GM18951 (cell line): ENCODE results near the gene TTLL10.

Source experiments
- POLR2A ChIP-seq: IDR thresholded peaks from 4 replicates; pipeline ENCODE4 v1.6.1; 2011; ENCODE audit warnings: mild to moderate bottlenecking; ENCODE audit not compliant: insufficient read length, insufficient read depth; ENCODE audit errors: extremely low read depth
- in situ Hi-C: fragments of 300-500 bp; cut with MboI; formaldehyde crosslinking; loops from one replicate; pipeline ENCODE4 v1.12.0; 2022; ENCODE audit warnings: low sequenced_read_pairs, mixed read lengths, inconsistent platforms; ENCODE audit not compliant: unreplicated experiment

Gene TTLL10

DNA sequence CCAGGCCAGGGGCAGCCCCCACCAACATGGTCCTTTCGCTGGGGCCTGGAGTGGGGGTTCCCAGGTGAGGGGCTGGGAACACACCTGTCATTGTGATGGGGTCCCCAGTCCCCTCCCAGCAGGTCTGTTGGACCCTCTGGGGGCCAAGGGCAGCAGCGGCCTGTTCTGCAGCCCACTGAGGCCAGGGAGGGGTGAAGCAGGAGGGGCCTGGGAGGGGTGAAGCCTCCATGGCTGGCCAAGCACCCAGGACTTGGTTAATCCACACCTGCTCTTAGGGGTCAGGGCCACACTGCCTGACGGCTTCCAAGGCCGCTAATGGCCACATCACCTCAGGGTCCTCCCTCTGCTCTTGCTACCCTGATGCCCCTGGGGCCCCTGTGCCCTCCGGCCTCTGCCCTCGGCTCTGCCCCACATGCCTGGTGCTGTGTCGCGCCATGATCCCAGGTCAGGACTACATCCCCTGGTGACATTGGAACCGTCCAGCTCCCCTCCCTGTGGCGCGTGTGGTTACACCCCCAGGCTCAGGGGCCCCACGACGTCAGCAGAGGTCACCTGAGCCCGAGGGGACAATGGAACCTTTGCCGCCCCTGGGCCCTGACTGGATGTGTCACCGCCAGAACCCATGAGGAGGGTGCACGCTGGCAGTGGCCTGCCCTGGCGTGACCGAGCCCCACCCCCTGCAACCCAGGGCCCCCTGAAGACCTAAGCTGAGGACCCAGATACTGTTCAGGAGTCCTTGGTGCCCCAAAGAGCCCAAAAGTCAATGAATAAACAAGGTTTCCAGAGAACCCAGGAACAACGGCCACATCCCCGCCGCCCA is 25.7 kb downstream of the TTLL10 start:
- in situ Hi-C loops = no loop called here
- TF ChIP-seq POLR2A = no peak

- no peak for TF ChIP-seq POLR2A
- in situ Hi-C loops = no loop called here
Observed at GRCh38 chr1:1199961-1200875, 26.5 kb downstream of the TTLL10 start.

- in situ Hi-C loops = no loop called here
- no peak for TF ChIP-seq POLR2A
Observed at GRCh38 chr1:1200876-1201810, 27.5 kb downstream of the TTLL10 start.

DNA sequence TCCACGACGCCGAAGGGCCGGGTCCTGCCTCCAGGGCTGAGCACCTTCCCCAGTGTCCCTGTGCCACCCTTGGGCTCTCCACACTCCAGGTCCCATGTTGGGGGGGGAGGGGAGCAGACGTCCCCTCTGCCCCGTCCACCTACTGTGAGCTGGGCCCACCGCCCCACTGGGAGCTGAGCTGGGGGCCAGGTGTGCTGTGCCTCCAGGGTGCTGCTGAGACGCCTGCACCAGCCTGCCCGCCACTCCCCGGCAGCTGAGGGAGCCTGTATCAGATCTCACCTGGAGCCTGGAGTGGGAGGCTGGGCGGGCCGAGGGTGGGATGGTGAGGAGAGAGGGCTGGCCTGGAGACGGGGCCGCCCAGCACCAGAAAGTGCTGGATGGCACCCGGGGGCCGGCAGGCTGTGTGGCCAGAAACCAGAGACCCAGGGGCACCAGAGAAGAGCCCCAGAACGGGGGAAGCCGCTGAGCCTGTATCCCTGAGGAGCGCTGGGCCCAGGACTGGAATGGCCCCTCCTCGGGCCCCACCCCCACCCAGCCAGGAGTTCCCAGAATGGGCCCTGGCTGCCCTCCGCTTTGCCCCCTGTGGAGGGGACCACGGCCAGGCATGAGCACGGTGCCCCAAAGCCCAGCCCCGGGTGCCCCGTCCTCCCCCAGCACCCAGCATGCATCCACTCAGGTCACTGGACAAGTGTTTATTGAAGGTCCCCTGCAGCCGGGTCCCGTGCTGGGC is 29.3 kb downstream of the TTLL10 start:
- in situ Hi-C loops = no loop called here
- TF ChIP-seq POLR2A = no peak

GRCh38 chr1:1203561-1204424 is 30.1 kb downstream of the TTLL10 start:
- in situ Hi-C loops = no loop called here
- TF ChIP-seq POLR2A = no peak

- in situ Hi-C loops = no loop called here
- no peak for TF ChIP-seq POLR2A
Observed at GRCh38 chr1:1204425-1204920, 30.8 kb downstream of the TTLL10 start.

DNA sequence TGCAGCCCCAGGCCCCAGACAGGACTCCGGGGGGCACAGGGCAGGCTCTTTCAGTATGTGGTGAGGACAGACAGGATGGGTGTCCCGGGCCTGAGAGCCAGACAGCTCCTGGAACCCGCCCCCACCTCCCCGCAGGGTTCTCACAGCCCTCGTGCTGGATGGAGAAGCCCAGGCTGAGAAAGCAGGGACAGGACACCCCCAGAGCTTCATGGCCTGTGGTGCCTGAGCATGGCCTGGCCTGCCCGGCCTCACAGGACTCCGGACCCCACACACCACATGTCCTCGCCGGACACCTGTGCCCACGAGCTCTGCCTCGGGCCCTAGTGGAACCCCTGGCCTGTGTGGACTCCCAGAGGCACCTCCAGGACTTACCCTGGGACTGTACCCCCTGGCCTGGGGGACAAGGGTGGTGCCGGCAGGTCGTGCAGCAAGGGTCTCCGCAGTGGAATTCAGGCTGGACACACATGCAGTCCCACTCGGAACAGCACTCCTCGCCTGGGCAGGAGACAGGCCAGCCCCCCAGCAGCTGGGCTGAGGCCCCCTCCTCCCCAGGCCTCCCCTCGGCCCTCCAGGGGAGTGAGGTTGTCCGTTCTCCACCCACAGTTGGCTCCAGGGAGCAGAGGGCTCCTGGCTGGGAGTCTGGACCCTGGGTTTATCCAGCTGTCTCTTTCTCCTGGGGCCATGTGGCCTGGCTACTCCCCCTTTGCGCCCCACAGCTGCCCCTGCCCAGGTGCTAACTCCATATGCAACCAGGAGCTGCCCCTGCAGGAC is 31.5 kb downstream of the TTLL10 start:
- in situ Hi-C loops = no loop called here
- TF ChIP-seq POLR2A = no peak

GRCh38 chr1:1205769-1206375 is 32.2 kb downstream of the TTLL10 start:
- in situ Hi-C loops = no loop called here
- no peak for TF ChIP-seq POLR2A

DNA sequence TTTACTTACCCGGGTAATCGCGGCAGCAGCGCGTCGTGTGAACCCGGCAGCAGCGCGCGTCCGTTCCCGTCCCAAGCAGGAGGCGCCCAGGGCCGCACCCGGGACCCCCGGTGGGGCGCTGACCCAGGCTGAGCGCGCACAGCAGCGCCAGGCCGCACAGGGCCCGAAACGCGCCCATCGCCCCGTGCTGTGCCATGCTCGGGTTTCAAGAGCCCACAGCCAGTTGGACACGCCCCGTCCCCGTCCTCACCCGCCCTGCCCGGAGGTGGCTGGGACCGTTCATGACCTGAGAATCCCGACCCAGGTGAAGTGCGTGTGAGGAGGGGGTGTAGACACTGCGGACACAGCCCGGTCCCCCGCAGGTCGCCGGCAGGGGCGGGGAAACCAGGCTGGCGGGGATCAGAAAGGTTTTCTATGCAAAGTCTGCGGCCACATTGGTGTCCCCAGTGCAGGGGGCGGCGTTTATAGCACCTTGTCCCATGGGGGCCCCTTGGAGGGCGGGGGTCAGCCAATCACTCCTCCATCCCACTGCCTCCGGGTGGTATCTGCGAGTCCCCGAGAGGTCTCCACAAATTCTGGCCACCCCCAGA is 32.8 kb downstream of the TTLL10 start, which contains the start of gene TNFRSF18:
TNFRSF18 (minus strand) TSS at position 217 of the 590 bp plus-strand sequence; CDS start at position 196, 21 bp downstream.
- no peak for TF ChIP-seq POLR2A
- in situ Hi-C loops = no loop called here
